Colonic mucosa (tissue), 4 donors: ENCODE data around the gene DSTN. TPM values are rescaled to one million over a fixed set of nuclear protein-coding genes. Genes with fewer than 3 reads are reported as not detected.

Source experiments
- DNase-seq: peaks from one replicate; pipeline ENCODE4 v3.0.0-alpha.2; 2020
- H3K27ac ChIP-seq: fragments of 200-600 bp; one replicate; pipeline ENCODE4 v1.8.0; 2021
- H3K27me3 ChIP-seq: fragments of 200-600 bp; one replicate; pipeline ENCODE4 v1.8.0; 2021
- H3K36me3 ChIP-seq: fragments of 200-600 bp; one replicate; pipeline ENCODE4 v1.8.0; 2021
- H3K4me1 ChIP-seq: fragments of 200-600 bp; one replicate; pipeline ENCODE4 v1.8.0; 2021; ENCODE audit warnings: mild to moderate bottlenecking
- H3K4me3 ChIP-seq: fragments of 200-600 bp; one replicate; pipeline ENCODE4 v1.8.0; 2021
- H3K9ac ChIP-seq, 2 donors: one replicate each; pipeline ENCODE4 v1.7.0; 2013; ENCODE audit warnings: control low read depth in 2 of 2, low read depth in 2 of 2, low read length in 2 of 2
- H3K9me3 ChIP-seq: fragments of 200-600 bp; one replicate; pipeline ENCODE4 v1.8.0; 2021
- intact Hi-C: fragments of 100-400 bp; cut with DNase I; formaldehyde crosslinking; loops from one replicate; pipeline ENCODE4 v1.14.1; 2022
- total RNA-seq, 2 donors: library from RNA; stranded (reverse); fragmentation: NEBNext Ultra II Directional in 1 of 2; extraction: Animal tissue kit (Norgen Biotek cat#: 25700) in 1 of 2; gene quantifications; one replicate each; pipeline ENCODE4 v1.2.1, GENCODE V29; 2021
- TF ChIP-seq, protein P1 (sequence below): fragments of 200-600 bp; IDR thresholded peaks from one replicate; pipeline ENCODE4 v1.8.0; 2022; ENCODE audit warnings: antibody characterized with exemption, mild to moderate bottlenecking
- donor health status: healthy.
- donor health status: DM: no; HTN: no; CAD: no.
- donor health status: DM: no; HTN: no; CAD: no.

The DSTN gene
- total RNA-seq, 2 donors from 2014 or later: 247 to 437 TPM

DNA sequence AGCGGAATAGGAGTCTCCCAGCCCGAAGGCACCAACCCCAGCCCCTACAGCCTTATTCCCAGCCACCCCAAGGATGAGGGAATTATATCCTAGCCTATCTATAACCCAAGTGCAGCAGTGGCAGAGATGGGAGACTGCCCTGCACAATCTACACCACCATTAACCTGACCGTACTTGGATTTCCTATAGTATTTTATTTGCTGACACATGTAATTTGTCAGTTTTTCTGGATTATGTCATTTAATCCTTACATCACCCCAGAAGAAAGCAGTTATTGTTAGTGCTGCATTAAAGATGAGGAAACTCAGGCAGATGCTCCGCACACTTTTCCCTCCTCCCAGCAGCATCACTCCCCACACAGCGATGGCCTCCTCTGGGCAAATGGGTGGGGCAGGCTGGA, 44.7 kb upstream of the DSTN start:
- no peak for DNase-seq
- H3K4me3 ChIP-seq: no peak overlapping the region
- H3K36me3 ChIP-seq: no peaks in the 10 kb centered on the region
- H3K4me1 ChIP-seq: no peaks in the 10 kb centered on the region
- TF ChIP-seq, protein P1, sequence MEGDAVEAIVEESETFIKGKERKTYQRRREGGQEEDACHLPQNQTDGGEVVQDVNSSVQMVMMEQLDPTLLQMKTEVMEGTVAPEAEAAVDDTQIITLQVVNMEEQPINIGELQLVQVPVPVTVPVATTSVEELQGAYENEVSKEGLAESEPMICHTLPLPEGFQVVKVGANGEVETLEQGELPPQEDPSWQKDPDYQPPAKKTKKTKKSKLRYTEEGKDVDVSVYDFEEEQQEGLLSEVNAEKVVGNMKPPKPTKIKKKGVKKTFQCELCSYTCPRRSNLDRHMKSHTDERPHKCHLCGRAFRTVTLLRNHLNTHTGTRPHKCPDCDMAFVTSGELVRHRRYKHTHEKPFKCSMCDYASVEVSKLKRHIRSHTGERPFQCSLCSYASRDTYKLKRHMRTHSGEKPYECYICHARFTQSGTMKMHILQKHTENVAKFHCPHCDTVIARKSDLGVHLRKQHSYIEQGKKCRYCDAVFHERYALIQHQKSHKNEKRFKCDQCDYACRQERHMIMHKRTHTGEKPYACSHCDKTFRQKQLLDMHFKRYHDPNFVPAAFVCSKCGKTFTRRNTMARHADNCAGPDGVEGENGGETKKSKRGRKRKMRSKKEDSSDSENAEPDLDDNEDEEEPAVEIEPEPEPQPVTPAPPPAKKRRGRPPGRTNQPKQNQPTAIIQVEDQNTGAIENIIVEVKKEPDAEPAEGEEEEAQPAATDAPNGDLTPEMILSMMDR: no peak
- no peak overlapping the region for H3K9ac ChIP-seq
- H3K27ac ChIP-seq: no peak overlapping the region
- no peaks in the 10 kb centered on the region for H3K27me3 ChIP-seq
- no peaks in the 10 kb centered on the region for H3K9me3 ChIP-seq
- intact Hi-C loops: loop anchor here (5.0 kb wide), 1 partner anchor 372 kb away; no protein-coding TSS in a partner anchor

DNA sequence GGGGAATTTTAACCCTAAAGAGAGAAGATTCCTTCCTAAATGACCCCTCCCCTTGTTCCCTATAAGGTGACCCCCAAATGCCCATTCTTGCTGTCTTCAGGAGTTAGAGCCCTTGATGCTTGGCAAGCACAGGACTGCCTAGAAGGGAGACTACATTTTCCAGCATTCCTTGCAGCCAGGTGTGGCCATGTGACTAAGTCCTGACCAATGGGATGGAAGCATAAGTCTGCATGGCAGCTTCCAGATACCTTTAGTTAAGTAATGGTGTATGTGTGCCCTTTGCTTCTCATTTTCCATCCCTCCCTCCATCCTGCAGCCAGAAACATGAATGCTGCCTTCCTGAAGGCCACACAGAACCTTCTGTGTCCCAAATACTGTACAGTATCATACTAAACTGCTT, 44.2 kb upstream of the DSTN start:
- peak; percentile 40 for DNase-seq
- intact Hi-C loops: loop anchor here (5.0 kb wide), 1 partner anchor 372 kb away; no protein-coding TSS in a partner anchor
- H3K27ac ChIP-seq: no peak overlapping the region

DNA sequence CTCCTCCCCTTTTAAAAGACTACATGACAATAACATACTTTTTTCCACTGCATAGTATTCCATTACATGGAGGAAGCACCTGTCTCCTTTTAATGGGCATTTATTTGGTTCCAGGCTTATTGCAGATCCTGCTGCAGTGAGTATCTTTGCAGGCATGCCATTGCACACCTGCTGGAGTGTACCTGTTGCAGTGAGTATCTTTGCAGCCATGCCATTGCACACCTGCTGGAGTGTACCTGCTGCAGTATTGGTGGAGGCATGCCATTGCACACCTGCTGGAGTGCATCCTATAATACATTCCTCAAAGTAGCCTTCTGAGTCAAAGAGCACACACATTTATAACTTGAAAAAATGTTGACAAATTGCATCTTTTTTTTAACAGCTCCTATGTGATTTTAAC, 40.3 kb upstream of the DSTN start:
- TF ChIP-seq, protein P1: no peak
- H3K4me1 ChIP-seq: no peaks in the 10 kb centered on the region
- no peak overlapping the region for H3K9ac ChIP-seq
- intact Hi-C loops: loop anchor here (5.0 kb wide), 1 partner anchor 368 kb away; no protein-coding TSS in a partner anchor
- no peaks in the 10 kb centered on the region for H3K9me3 ChIP-seq
- no peaks in the 10 kb centered on the region for H3K36me3 ChIP-seq
- no peak overlapping the region for H3K27ac ChIP-seq
- no peaks in the 10 kb centered on the region for H3K27me3 ChIP-seq
- no peak for DNase-seq
- no peak overlapping the region for H3K4me3 ChIP-seq

More for the DNA sequence above, 44.2 kb upstream of the DSTN start:
- Histone ChIP-seq H3K9me3 (no peaks in the 10 kb centered on the region), H3K4me3 (no peak overlapping the region), H3K27me3 (no peaks in the 10 kb centered on the region), H3K36me3 (no peaks in the 10 kb centered on the region), H3K4me1 (no peaks in the 10 kb centered on the region), H3K9ac (no peak overlapping the region)
- TF ChIP-seq, protein P1: no peak

DNA sequence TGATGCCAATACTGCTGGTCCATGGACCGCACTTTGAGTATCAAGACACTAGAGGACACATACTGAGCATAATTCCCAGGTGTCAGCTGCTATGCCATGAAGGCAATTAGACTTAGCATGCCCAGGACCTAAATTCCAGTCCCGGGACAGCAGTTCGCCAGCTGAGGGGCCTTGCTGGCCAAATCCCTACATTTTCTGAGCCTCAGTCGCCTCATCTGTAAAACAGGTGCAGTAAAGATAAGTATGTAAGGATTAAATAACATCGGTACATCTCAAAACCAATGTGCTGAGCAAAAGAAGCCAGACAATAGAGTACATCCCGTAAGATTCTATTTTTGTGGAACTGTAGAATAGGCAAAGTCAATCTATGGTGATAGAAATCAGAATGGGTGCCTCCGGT, 39.7 kb upstream of the DSTN start:
- Histone ChIP-seq H3K4me3 (no peak overlapping the region), H3K4me1 (no peaks in the 10 kb centered on the region), H3K9ac (no peak overlapping the region), H3K9me3 (no peaks in the 10 kb centered on the region), H3K27me3 (no peaks in the 10 kb centered on the region), H3K27ac (no peak overlapping the region), H3K36me3 (no peaks in the 10 kb centered on the region)
- TF ChIP-seq, protein P1: no peak
- intact Hi-C loops: loop anchor here (10.0 kb wide), 1 partner anchor 465 kb away; no protein-coding TSS in a partner anchor
- DNase-seq: no peak

DNA sequence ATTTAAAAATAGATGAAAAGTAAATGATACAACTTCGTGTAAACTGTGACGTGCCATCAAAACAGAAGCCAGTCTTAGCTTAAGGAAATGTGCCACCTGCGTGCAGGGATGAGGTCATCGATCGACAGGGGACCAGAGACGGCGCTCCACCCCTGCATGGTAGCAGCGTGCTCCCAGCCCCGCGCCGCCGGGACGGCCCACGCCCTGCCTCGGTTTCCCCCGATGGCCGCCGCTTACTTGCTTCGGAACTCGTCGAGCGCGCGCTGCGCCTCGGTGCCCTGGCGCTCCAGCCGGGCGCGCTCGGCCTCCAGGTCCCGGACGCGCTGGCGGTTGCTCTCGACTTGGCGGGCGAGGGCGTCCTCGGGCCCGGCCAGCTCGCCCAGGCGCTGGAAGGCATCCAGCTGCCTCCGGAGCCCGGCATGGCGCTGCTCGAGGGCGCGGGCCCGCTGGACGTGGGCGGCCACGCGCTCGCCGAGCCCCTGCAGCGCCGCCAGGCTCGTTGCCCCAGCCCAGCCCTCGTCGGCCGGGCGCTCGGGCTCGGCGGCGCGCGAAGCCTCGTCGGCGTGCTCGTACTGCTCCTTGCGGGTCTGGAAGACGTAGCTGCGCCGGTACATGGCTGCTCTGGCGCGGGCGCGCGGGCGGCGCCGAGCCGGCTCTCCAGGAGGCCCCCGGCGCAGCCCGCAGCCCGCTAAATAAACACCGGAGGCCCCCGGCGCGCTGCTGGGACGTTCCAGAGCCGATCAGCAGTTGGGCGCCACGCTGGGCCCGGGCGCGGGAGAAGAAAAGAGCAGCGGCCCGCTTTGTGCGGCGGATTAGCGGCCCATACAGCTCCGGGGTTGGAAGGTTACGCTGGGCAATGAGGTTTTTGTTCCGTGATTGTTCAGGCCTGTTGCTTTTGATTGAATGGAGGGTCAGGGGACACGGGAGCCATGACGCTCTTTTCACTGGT, 38.9 kb upstream of the DSTN start, which contains the start of gene BFSP1:
TSS of gene BFSP1 (minus strand) at position 664 of the 949 bp plus-strand sequence. CDS start at position 614, 50 bp downstream.
- TF ChIP-seq, protein P1: no peak
- no peaks in the 10 kb centered on the region for H3K9me3 ChIP-seq
- H3K27me3 ChIP-seq: no peaks in the 10 kb centered on the region
- intact Hi-C loops: loop anchor here (10.0 kb wide), 1 partner anchor 464 kb away; no protein-coding TSS in a partner anchor
- H3K4me1 ChIP-seq: no peaks in the 10 kb centered on the region
- DNase-seq: peak; percentile 72
- H3K27ac ChIP-seq: peak within 1 kb of the TSS; percentile 18
- H3K36me3 ChIP-seq: no peaks in the 10 kb centered on the region
- H3K4me3 ChIP-seq: peak within 1 kb of the TSS; percentile 38
- peak within 1 kb of the TSS in 1 of 2 donors; percentile 62 for H3K9ac ChIP-seq
